Hindlimb muscle (tissue), 1 donor: ENCODE results near the gene INPP5K. TPM values are rescaled to one million over a fixed set of nuclear protein-coding genes. Genes with fewer than 3 reads are reported as not detected.
A peak's percentile ranks its signal among the peaks of the same experiment; 100 is the strongest.
"Not testable (repeated sequence)": the region's sequence is repeated elsewhere in the genome, so short reads cannot be mapped to it uniquely, and the experiment has no call there.

Source experiments
- DNase-seq: peaks from one replicate; pipeline ENCODE4 v3.0.0-alpha.2; 2013
- polyA plus RNA-seq: library from polyadenylated mRNA; unstranded; fragments of 120-200 nt; gene quantifications from one replicate; pipeline ENCODE4 v1.2.1, GENCODE V29; 2013; ENCODE audit not compliant: insufficient read length

Gene INPP5K
- polyA plus RNA-seq, 1 donor, result 34.5 TPM

DNA sequence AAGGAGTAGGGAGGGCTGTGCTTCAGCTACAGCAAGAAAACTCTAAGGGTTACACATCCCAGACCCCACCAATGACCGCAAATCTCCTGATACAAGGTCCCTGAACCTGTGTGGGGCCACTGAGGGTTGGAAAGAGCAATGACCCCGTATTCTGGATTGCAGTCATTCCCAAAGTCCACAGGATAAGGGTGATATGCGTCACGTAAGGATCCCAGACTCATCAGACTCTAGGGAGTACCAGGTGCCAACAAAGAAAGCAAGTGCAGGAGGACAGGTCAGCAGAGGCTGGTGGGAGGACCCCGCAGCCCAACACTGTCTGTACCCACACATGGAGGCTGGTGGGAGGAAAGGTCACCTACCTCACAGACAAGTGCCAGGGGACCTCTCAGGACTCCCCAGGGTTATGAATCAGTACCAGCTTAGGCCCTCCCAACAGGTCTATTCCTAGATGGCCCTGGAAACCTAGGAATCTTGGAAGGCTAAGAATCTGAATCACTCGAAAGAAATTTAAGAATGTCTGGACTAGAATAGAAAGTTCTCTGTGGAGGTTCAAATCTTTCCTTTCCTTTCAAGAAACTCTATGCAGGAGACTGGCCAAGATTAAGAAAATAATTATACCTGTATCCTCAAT lies 30.0 kb upstream of the INPP5K start:
- DNase-seq, result no peak

DNA sequence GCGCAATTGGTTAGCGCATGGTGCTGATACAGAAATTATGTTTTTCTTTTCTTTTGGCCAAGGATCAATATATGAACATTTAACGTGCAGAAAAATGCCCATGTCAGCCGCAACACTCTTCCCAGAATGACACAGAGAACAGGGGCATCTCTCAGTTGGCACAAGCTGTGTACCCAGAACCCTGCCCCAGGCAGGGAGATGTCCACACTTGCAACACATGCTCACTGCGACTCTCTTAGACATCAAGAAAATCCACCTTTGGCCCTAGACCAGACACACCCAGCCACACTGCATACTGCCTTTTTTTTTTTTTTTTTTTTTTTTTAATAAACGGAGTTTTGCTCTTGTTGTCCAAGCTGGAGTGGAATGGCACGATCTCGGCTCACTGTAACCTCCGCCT lies 29.2 kb upstream of the INPP5K start:
- DNase-seq, result no peak

DNA sequence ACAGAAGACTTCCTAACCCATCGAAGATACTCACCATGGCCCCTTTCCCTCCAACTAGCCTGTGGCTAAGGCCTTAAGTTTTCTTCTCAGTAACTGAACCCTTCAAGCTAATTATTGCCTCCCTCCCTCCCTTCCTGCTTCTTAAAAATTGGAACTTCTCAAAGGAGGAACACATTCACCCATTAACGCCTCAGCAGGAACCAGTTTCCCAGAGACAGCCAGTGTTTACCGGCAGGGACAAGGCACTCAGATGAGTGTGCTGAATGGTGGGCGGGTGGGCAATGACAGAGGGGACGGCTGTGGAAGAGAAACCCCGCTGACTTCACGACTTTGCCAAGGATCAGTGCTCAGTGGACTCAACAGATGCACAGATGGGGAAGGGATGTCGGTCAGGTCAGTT lies 25.9 kb upstream of the INPP5K start:
- no peak for DNase-seq

DNA sequence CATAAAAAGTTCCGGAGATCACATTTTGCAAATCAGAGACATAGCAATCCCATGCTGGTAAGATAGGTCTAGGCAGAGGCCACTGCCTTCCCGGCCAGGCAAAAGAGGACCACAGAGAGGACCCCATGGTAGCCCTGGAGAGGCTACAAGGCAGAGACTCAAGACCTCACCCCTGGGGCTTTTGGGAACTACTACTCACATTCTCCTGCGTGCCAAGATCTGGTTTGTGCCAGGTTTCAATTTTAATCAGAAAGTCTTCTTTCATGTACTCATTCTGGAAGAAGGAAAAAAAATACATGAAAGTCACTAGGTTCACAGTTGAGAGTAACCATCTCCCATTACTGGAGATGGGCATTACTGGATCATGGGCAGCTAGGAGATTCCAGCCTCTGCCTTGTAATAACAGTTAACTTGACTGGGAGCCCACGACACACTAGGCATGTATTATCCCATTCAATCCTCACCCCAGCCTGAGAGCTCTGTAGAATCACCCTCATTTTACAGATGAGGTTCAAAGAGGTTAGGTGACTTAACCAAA lies 25.0 kb upstream of the INPP5K start:
- DNase-seq, result no peak

DNA sequence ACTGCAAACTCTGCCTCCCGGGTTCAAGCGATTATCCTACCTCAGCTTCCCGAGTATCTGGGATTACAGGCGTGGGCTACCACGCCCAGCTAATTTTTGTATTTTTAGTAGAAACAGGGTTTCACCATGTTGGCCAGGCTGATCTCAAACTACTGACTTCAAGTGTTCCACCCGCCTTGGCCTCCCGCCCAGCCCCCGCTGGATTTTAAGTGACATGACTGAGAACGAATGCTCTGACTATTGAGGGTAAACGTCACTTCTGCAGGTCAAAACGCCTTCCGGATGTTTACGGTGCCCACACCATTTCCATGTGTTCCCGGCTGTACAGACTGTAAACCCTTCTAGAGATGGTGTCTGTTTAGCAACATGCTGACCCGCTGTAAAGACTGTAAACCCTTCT lies 23.4 kb upstream of the INPP5K start:
- DNase-seq, result no peak

DNA sequence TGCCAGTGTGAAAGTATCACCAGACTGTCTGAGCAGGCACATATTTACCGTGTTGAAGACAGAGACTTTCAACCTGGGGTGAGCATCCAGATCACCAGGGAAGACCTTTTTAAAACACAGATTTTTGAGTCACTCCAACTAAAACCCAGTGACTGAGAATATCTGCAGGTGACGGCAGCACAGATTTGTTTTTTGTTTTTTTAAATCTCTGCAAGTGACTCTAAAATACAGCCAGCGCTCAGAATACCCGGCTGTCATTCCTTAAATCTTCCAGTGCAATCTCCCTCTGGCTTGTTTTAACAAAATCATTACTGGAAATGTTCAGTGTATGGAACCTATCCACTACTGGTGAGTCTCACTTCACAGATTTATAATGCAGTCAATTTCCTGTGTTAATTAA lies 19.3 kb upstream of the INPP5K start:
- no peak for DNase-seq

DNA sequence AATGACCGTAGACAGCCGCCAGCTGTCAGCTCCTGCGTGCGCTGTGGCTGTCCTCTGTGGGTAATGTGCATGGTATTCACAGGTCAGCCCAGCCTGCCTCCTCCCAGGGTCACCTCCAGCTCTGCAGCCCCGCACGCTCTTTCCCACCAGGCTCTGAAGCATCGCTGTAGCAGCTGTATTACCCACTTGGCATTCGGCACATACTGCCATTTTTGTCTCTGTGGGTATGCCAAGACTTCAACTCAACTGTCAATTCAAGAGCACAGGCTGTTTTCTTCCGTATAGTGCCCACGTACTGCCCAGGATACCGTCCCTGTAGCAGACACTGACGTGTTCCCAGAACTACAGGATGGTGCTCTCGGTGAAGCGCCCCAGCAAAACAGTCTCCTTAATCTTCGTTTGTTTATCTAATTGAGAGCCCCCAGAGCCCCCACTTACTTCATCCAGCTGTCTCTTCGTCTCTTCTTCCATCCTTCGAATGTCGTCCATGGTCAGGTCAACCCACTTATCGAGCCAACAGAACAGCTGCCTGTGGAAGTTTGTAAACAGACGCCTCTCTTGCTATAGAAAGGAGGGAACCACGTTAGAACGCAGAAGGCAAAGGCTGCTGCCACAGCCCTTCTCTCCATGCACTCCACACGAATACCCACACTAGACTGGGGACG lies 17.4 kb upstream of the INPP5K start:
- DNase-seq, result no peak

DNA sequence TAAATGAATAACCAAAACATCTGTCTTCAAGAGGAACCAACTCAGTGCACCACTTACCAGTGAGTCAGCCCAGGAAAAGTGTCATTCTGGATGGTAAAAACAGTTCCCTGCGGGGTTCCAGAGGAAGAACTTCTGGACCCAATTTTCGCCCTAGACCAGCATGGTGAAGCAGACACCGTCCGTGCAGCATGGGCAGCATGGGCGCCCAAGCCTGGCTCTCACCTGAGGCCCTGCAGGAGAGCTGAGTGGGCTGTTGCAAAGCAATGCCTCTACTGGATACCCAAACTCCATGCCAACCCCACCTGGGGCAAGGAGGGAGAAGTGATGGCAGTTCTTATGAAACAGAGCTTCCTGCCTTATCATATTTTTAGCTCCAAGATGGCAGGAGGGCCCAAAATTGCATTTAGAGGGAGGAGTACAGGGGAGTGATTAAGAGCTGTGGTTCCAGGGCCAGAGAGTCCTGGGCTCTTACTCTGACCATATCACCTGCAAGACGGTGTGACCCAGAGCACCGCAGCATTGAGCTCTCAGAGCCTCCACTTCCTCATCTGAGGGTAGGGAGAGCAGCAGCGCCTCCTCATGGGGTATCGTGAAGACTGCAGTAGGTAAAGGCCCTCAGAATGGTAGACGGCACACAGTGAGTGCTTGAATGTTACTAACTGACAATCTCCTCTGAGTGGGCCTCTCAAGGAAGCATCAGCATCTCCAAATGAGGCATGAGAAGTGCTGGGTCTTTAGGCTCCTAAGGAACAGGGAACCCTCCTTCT lies 16.6 kb upstream of the INPP5K start:
- DNase-seq, result no peak

DNA sequence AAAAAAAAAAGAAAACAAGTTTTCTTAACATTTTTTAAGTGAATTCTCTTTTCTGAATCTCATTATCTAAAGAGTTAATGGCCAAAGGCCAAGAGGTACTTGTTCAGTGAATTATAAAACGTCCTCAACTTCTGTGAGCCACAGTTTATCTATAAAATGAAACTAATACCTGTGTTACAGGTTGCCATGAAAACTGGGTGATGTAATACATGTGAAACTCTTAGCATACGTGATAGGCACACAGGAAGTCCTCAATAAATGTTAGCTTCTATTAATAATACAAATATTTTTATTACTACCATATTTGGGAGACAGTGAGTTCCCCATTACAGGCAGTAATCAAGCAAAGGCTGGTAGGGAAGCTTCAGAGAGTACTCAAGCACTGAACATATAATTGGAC lies 13.5 kb upstream of the INPP5K start:
- DNase-seq, result no peak

DNA sequence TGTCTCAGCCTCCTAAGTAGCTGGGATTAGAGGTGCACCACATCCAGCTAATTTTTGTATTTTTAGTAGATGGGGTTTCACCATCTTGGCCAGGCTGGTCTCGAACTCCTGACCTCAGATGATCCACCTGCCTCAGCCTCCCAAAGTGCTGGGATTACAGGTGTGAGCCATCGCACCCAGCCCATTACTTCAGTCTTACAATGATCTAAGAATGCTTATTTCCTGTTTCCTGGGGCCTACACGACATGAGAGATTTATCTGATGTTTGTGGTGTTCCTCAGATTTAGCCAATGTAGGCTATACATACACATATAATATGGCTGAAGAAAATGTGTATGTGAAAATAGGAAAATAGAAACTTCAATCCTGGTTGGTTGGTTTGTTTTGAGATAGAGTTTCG lies 10.5 kb upstream of the INPP5K start:
- DNase-seq, result not testable (repeated sequence)

DNA sequence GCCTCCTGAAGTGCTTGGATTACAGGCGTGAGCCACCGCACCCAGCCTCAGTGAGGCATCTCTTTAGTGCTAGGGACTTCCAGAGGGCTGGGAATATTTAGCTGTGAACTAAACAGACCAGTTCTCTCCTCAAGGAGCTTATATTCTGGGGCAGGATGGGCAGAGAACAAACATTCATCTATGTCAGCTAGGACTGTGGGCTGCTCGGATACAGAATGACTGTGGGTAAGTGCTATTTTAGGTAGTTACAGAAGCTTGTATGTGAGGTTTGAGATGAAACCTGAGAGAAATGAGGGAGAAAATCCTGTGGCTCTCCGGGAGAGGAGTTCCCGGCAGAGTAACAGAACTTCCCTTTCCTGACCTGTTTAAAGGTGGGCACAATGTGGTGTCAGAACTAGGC lies 6.2 kb upstream of the INPP5K start:
- no peak for DNase-seq

DNA sequence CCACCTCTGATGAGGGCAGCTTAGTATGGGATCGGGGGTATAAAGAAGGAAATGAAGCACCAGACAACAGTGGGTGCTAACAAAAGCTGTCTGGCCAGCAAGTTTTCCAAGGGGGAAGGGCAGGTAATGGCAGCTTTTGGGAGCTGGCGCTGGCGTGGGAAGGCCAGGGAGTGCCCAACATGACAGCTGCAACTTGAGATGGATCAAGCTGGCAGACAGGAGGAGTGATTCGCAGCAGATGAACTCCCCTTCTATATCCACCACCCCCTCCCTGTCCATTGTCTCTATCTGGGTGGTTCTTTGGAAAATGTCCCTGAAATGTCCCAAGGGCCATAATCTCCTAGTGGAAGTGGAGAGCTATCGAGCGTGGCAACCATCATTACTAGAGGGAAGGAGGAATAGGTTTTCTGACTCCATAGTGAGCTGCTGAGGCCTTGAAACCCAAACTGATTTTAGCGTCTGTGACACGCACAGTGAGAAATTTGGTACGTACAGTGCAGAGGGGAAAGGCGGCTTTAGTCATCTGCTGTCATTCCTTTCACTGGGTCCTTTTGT lies 4.8 kb upstream of the INPP5K start:
- DNase-seq, result no peak

DNA sequence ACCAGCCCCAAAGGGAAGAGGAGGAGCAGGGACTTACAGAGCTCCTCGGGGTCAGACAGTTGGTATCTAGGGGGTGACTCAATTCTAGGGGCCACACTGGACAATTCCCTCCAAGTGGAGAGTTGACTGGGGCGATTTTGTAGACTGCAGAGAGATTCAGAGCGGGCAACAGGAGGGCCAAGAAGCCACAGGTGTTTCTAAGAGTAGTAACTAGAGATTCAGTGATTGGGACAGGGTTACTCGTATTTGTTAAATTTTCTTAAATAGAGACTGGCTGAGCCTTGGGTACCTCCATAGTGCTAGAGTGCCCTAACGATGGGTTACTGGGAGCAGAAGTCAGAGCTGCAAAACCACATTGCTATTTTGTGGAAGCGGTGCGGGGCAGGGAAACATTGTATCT lies 3.3 kb upstream of the INPP5K start:
- DNase-seq, result no peak

DNA sequence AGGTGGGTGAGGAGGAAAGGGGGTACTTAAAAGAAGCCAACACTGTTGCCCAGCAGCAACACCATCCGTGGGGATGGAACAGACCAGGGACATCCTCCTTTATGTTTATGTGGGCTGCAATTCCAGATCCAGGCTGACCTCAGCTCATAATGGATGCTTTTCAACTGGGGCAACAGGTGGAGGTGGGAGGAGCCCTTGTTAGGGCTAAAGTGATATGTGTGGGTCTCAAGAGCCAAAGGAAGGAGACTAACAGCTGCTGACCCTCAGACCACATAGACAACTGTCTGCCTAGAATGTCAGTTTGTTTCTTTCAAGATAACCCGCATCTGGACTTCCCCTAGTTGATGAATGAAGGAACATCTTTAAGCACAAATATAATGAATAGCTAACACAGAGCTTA lies 2.0 kb upstream of the INPP5K start:
- DNase-seq, result no peak

DNA sequence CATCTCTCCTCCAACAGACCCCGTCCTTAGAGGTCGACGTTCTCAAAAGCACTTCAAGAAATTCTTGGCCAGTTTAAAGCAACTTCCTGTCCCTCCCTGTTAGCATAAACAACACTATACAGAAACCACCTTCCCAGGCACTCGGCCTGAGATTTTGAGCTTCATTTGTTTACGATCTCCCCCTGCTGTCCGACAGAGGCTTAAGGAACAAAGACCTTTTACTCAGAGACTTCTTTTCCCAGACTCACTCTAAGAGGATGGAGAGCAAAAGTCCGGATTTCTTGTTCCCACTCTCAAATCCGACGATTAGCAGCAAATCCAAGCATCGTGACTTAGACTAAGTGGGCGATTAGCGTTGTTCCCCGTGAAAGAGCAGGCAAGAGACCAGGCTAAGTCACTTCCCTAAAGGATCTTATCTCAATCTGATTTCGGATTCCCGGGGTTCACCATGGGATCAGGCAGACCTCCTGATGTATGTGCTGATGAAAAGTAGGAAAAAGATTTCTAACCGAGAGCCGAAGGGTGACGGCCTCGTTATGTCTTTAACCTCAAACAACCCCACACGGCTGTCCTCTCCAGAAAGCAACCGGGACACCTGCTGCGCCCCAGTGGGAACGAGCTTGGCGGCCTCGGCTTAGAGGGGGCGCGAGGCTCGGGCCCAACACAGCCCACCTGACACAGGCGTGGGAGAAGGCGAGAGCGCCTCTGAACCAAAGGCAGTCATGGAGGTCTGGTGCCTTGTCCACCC lies 598 bp downstream of the INPP5K start:
- peak; percentile 74 for DNase-seq

DNA sequence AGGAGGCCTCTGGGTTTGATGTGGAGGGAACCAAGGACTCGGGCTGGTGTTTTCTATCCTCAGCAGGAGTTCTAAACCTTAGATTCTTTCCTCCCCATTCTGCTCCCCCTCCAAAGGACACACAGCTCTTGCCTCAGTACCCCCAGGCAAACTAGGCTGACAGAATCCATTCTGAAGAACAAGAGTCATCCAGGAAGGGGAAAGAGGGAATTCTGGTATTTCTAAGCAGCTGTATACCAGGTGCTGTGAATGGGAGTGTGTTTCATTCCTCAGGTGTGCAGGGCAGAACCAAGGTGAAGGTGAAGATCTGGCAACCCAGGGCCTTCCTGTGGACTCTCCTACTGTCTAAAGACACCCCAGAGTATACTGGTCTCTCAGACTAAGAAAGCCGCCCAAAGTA lies 4.1 kb downstream of the INPP5K start:
- DNase-seq, result no peak

DNA sequence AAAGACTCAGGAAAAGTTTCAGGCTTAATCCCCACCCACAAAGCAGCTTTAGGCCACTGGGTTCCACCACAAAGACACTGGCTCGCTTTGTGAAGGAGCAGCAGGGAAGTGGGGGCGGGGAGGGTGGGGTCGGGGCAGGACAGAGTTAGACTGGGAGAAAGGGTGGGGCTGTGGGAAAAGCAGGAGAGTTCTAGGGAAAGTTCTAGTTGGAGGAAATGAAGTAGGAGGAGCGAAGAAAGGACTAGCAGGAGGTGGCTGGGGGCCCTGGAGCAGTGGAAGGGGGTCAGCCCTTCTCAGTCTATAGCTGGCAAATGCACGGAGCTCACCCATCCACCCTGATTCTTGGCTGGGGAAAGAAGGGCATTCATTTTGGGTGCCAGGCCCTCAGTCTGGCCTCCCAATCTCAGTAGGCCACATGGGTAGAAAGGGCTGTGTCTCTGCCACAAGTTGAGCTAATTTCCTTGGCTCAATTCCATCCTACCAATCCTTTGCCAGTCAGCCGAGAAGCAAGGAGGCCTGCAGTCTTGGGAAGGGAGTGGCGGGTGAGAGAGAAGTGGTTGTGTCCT lies 4.6 kb downstream of the INPP5K start:
- DNase-seq, result no peak

DNA sequence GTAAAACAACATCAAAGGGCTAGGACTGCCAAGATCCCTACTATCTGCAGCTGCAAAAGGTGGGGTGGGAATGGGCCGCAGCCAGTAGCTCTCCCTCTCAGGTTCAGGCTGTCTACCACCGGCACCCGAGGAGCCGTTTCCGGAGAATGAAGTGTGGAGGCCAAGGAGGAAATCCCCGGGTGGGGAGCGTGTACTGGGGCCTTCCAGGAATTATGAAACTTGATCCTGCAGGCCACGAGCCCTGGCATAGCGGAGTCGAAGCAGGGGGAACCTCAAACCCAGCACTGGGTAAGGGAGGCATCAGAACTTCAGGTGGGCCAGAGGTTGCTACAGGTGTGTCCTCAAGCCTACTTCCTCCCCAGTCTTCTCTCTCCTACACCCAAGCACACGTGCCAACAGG lies 5.1 kb downstream of the INPP5K start:
- DNase-seq, result no peak

DNA sequence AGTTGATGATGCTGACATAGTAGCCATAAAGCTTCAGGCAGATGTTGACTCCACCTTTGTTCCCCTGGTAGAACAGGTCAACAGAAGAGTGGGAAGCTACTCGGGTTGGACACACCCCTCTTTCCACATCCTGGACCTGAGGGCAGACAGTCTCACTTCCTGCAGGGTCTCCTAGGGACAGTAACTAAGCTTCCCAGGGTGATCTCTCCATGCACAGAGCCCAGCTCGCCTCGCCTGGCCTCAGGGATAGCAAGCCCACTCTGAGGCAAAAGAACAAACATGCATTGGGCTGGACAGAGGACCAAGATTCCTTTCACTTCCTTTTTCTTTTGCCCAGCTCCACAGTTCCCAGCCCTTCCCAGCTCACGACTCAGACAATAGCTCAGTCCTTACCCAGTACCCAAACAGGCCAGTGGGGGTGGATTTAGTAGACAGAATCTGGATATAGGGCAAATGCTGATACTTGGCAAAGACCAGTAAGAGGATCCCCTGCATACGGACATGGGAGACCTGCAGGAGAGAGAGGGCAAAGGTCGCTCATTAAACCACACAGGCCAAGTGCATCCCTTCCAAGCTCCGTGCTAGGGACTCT lies 7.0 kb downstream of the INPP5K start:
- no peak for DNase-seq

DNA sequence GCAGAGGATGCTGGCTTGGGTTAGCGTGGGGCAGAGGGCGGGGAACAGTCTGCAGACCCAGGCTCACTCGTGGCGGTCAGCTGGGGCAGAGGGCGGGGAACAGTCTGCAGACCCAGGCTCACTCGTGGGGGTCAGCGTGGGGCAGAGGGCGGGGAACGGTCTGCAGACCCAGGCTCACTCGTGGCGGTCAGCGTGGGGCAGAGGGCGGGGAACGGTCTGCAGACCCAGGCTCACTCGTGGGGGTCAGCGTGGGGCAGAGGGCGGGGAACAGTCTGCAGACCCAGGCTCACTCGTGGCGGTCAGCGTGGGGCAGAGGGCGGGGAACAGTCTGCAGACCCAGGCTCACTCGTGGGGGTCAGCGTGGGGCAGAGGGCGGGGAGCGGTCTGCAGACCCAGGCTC lies 7.7 kb downstream of the INPP5K start:
- not testable (repeated sequence) for DNase-seq

DNA sequence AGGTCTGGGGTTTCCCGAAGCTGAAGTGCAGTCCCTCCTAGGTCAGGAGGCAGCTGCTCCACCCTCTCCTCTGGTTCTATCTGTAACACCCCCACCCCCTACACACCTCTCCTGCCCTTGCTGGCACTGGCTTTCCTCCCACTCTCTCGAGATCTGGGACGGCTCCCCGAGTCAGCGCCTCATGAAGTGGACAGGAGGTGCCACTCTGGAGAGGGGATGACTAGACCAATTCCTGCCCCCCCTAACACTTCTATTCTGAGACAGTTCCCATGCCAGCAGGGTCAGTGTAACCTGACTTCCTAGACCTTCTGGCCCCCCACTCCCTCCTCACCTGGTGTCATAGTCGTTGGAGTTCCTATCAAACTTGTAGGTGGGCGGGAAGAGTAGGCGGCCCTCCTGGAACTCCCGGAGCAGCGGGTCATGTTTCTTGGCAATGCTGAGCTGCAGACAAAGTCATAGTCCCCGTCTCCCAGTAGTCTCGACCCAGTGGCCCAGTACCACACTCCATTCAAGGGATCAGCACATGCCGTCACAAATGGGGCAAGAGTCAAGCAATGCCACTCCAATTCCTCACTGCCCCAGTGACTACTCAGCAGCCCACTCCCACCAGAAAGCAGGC lies 9.7 kb downstream of the INPP5K start:
- DNase-seq, result no peak
